Sigmoid colon (tissue), 4 donors: Measurements from ENCODE around the gene EHD3.

Experiments
- CTCF ChIP-seq, 4 experiments: fragments of 450-650 bp in 3 of 4; fragments of 200-600 bp in 1 of 4; IDR thresholded peaks; one replicate each; pipeline ENCODE4 v1.5.1; 2016 to 2019; ENCODE audit warnings: antibody characterized with exemption in 4 of 4, mild to moderate bottlenecking in 3 of 4, moderate library complexity in 2 of 4
- EP300 ChIP-seq, 4 donors: sonication (generic); formaldehyde crosslinking; IDR thresholded peaks; one replicate each; pipeline ENCODE4 v1.6.1; 2017; ENCODE audit warnings: antibody characterized with exemption in 4 of 4
- POLR2A ChIP-seq, 2 donors: fragments of 450-650 bp; IDR thresholded peaks; one replicate each; pipeline ENCODE4 v1.6.1; 2016; ENCODE audit warnings: antibody characterized with exemption in 2 of 2, mild to moderate bottlenecking in 2 of 2, moderate library complexity in 2 of 2

- TF ChIP-seq CTCF (IDR thresholded peaks at IDR 0.05) (no peak), EP300 (IDR thresholded peaks at IDR 0.05) (no peak), POLR2A (IDR thresholded peaks at IDR 0.05) (no peak)
These were observed 10.9 kb upstream of the EHD3 start for GRCh38 chr2:31223026-31223425.
